ENCODE data around the gene NKX2-4. TPM values are rescaled to one million over a fixed set of nuclear protein-coding genes. Genes with fewer than 3 reads are reported as not detected.

The NKX2-4 gene
- total and polyA plus RNA-seq, 2 of the 13 experiments (the other 11 are each of a cell fraction or from before 2014, with no cell fraction given) = not detected

DNA sequence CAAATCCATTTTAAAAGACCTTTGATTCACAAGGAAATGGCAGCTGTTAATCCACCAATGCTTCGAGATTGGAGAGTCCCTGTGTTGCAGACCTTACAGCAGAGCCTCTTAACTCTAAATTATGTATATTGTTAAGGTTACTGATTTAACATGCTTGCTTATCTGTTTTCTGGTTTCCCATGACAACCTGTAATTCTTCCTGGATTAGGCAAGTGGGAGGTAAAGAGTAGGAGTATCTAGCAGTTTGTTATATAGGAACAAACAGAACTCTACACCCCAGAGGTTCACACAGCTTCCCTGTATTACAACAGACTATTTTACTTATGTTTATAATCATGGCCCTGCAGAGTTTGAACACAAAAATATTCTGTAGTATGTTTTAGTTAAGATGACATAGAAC lies 39.5 kb downstream of the NKX2-4 start (continued):
- TF ChIP-seq, protein P1, sequence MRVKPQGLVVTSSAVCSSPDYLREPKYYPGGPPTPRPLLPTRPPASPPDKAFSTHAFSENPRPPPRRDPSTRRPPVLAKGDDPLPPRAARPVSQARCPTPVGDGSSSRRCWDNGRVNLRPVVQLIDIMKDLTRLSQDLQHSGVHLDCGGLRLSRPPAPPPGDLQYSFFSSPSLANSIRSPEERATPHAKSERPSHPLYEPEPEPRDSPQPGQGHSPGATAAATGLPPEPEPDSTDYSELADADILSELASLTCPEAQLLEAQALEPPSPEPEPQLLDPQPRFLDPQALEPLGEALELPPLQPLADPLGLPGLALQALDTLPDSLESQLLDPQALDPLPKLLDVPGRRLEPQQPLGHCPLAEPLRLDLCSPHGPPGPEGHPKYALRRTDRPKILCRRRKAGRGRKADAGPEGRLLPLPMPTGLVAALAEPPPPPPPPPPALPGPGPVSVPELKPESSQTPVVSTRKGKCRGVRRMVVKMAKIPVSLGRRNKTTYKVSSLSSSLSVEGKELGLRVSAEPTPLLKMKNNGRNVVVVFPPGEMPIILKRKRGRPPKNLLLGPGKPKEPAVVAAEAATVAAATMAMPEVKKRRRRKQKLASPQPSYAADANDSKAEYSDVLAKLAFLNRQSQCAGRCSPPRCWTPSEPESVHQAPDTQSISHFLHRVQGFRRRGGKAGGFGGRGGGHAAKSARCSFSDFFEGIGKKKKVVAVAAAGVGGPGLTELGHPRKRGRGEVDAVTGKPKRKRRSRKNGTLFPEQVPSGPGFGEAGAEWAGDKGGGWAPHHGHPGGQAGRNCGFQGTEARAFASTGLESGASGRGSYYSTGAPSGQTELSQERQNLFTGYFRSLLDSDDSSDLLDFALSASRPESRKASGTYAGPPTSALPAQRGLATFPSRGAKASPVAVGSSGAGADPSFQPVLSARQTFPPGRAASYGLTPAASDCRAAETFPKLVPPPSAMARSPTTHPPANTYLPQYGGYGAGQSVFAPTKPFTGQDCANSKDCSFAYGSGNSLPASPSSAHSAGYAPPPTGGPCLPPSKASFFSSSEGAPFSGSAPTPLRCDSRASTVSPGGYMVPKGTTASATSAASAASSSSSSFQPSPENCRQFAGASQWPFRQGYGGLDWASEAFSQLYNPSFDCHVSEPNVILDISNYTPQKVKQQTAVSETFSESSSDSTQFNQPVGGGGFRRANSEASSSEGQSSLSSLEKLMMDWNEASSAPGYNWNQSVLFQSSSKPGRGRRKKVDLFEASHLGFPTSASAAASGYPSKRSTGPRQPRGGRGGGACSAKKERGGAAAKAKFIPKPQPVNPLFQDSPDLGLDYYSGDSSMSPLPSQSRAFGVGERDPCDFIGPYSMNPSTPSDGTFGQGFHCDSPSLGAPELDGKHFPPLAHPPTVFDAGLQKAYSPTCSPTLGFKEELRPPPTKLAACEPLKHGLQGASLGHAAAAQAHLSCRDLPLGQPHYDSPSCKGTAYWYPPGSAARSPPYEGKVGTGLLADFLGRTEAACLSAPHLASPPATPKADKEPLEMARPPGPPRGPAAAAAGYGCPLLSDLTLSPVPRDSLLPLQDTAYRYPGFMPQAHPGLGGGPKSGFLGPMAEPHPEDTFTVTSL (CRISPR knock-in tag; IDR thresholded peaks at IDR 0.05; ENCODE audit: borderline replicate concordance) = peak; percentile 27; the same call in 1 of the 2 replicates
- peak; percentile 83; the same call in 1 of the 2 replicates for TF ChIP-seq CEBPB (IDR thresholded peaks at IDR 0.05; ENCODE audit: borderline replicate concordance, low read depth, low read length)
- TF ChIP-seq GATAD1 (CRISPR knock-in tag; IDR thresholded peaks at IDR 0.05) = 0 out of 2 replicates have a peak, but pooled peaks have one; percentile 28
- peak; percentile 56; the same call in 1 of the 2 replicates for TF ChIP-seq ZNF124 (CRISPR knock-in tag; IDR thresholded peaks at IDR 0.05)
- TF ChIP-seq ETV5 (CRISPR knock-in tag; IDR thresholded peaks at IDR 0.05; ENCODE audit: borderline replicate concordance) = peak; percentile 24; the same call in 1 of the 2 replicates
- no peak for TF ChIP-seq FOXA1 (IDR thresholded peaks at IDR 0.05)
- peak; percentile 17; the same call in 1 of the 2 replicates for TF ChIP-seq FOXA1 (CRISPR knock-in tag; IDR thresholded peaks at IDR 0.05)
- no peak for TF ChIP-seq FOXP1 (IDR thresholded peaks at IDR 0.05)
- peak; percentile 46; the same call in 1 of the 2 replicates for TF ChIP-seq FOXP1 (CRISPR knock-in tag; IDR thresholded peaks at IDR 0.05)
- peak; percentile 32; the same call in 1 of the 2 replicates for TF ChIP-seq ATF1 (CRISPR knock-in tag; IDR thresholded peaks at IDR 0.05)
- TF ChIP-seq RARA (CRISPR knock-in tag; IDR thresholded peaks at IDR 0.05) = peak; percentile 11; the same call in 1 of the 2 replicates
- TF ChIP-seq, protein P2, sequence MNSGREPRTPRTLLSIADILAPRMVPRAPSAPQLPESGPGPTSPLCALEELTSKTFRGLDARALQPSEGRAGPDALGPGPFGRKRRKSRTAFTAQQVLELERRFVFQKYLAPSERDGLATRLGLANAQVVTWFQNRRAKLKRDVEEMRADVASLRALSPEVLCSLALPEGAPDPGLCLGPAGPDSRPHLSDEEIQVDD (CRISPR knock-in tag; IDR thresholded peaks at IDR 0.05; ENCODE audit: borderline replicate concordance) = no peak
- TF ChIP-seq, protein P3, sequence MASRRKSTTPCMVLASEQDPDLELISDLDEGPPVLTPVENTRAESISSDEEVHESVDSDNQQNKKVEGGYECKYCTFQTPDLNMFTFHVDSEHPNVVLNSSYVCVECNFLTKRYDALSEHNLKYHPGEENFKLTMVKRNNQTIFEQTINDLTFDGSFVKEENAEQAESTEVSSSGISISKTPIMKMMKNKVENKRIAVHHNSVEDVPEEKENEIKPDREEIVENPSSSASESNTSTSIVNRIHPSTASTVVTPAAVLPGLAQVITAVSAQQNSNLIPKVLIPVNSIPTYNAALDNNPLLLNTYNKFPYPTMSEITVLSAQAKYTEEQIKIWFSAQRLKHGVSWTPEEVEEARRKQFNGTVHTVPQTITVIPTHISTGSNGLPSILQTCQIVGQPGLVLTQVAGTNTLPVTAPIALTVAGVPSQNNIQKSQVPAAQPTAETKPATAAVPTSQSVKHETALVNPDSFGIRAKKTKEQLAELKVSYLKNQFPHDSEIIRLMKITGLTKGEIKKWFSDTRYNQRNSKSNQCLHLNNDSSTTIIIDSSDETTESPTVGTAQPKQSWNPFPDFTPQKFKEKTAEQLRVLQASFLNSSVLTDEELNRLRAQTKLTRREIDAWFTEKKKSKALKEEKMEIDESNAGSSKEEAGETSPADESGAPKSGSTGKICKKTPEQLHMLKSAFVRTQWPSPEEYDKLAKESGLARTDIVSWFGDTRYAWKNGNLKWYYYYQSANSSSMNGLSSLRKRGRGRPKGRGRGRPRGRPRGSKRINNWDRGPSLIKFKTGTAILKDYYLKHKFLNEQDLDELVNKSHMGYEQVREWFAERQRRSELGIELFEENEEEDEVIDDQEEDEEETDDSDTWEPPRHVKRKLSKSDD (CRISPR knock-in tag; IDR thresholded peaks at IDR 0.05; ENCODE audit: low read depth) = no peak
- no peak for TF ChIP-seq TARDBP (CRISPR knock-in tag; IDR thresholded peaks at IDR 0.05)
- TF ChIP-seq CEBPG (CRISPR knock-in tag; IDR thresholded peaks at IDR 0.05) = peak; percentile 81
- TF ChIP-seq ELF3 (CRISPR knock-in tag; IDR thresholded peaks at IDR 0.05) = peak; percentile 82
- 0 out of 2 replicates have a peak, but pooled peaks have one; percentile 21 for TF ChIP-seq ZNF331 (CRISPR knock-in tag; IDR thresholded peaks at IDR 0.05)
- TF ChIP-seq, protein P4, sequence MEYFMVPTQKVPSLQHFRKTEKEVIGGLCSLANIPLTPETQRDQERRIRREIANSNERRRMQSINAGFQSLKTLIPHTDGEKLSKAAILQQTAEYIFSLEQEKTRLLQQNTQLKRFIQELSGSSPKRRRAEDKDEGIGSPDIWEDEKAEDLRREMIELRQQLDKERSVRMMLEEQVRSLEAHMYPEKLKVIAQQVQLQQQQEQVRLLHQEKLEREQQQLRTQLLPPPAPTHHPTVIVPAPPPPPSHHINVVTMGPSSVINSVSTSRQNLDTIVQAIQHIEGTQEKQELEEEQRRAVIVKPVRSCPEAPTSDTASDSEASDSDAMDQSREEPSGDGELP (IDR thresholded peaks at IDR 0.05; ENCODE audit: borderline replicate concordance, low read depth) = no peak
- TF ChIP-seq ZNF761 (CRISPR knock-in tag; conservative IDR thresholded peaks at IDR 0.05) = no peak
- peak; percentile 23 for TF ChIP-seq ASH2L (IDR thresholded peaks at IDR 0.05; ENCODE audit: insufficient read length, low read depth, low read length)
- TF ChIP-seq SIX1 (CRISPR knock-in tag; IDR thresholded peaks at IDR 0.05; ENCODE audit: borderline replicate concordance) = 0 out of 2 replicates have a peak, but pooled peaks have one; percentile 50
- no peak for TF ChIP-seq KLF16 (CRISPR knock-in tag; IDR thresholded peaks at IDR 0.05)
- TF ChIP-seq TEAD3 (CRISPR knock-in tag; optimal IDR thresholded peaks at IDR 0.05; ENCODE audit: borderline replicate concordance) = peak; percentile 12
- no peak for TF ChIP-seq ZNF878 (CRISPR knock-in tag; IDR thresholded peaks at IDR 0.05)

All from HepG2 (cell line).